Fibroblast of villous mesenchyme (primary cell): ENCODE results near the gene AKAP6. TPM values are rescaled to one million over a fixed set of nuclear protein-coding genes. Genes with fewer than 3 reads are reported as not detected.

Source experiments
- DNase-seq: peaks from one replicate; pipeline ENCODE4 v3.0.0-alpha.2; 2010; ENCODE audit warnings: low read depth
- H3K4me3 ChIP-seq: 2 replicates; pipeline ENCODE4 v1.5.1; 2011; ENCODE audit warnings: low read depth, mild to moderate bottlenecking, low read length
- CTCF ChIP-seq: IDR thresholded peaks from 2 replicates; pipeline ENCODE4 v1.5.1; 2012; ENCODE audit warnings: low read depth, mild to moderate bottlenecking, low read length; ENCODE audit not compliant: insufficient read depth
- total RNA-seq: library from RNA; depleted of rRNA; stranded (reverse); fragments of >200 nt; gene quantifications from 2 replicates; pipeline ENCODE4 v1.2.3, GENCODE V29; 2012

Gene AKAP6
- total RNA-seq, 1 donor: 3.9 TPM

- no peak for DNase-seq
- no peak for TF ChIP-seq CTCF
- no peak overlapping the region for H3K4me3 ChIP-seq
Measured at GRCh38 chr14:32596390-32596789, 267.3 kb downstream of the AKAP6 start.

- no peak overlapping the region for H3K4me3 ChIP-seq
- no peak for TF ChIP-seq CTCF
- no peak for DNase-seq
Measured at GRCh38 chr14:32597771-32598170, 268.7 kb downstream of the AKAP6 start.

GRCh38 chr14:32601069-32601468, 272.0 kb downstream of the AKAP6 start:
- no peak for TF ChIP-seq CTCF
- H3K4me3 ChIP-seq: no peak overlapping the region
- no peak for DNase-seq

GRCh38 chr14:32601906-32602305, 272.8 kb downstream of the AKAP6 start:
- DNase-seq: no peak
- TF ChIP-seq CTCF: no peak
- H3K4me3 ChIP-seq: no peak overlapping the region

GRCh38 chr14:32602699-32603098, 273.6 kb downstream of the AKAP6 start:
- DNase-seq: no peak
- no peak overlapping the region for H3K4me3 ChIP-seq

GRCh38 chr14:32603992-32604565, 275.0 kb downstream of the AKAP6 start:
- DNase-seq: no peak
- no peak for TF ChIP-seq CTCF

More at GRCh38 chr14:32602699-32603098, 273.6 kb downstream of the AKAP6 start:
- TF ChIP-seq CTCF: no peak

GRCh38 chr14:32606301-32606700, 277.2 kb downstream of the AKAP6 start:
- no peak for TF ChIP-seq CTCF
- no peak overlapping the region for H3K4me3 ChIP-seq
- no peak for DNase-seq

More at GRCh38 chr14:32603992-32604565, 275.0 kb downstream of the AKAP6 start:
- no peak overlapping the region for H3K4me3 ChIP-seq
